Epithelial cell of esophagus (primary cell): ENCODE data around the gene ISCU.

Experiments
- DNase-seq: peaks from one replicate; pipeline ENCODE4 v3.0.0; 2010; ENCODE audit warnings: low read depth
- H3K4me3 ChIP-seq: 2 replicates; pipeline ENCODE4 v1.5.1; 2011; ENCODE audit warnings: mild to moderate bottlenecking, low read length, control low read depth
- TF ChIP-seq, protein P1 (sequence below): IDR thresholded peaks from 2 replicates; pipeline ENCODE4 v1.5.1; 2011; ENCODE audit warnings: low read depth, mild to moderate bottlenecking, low read length, control low read depth, inconsistent platforms; ENCODE audit not compliant: insufficient read depth; ENCODE audit errors: missing control alignments

Gene ISCU

DNA sequence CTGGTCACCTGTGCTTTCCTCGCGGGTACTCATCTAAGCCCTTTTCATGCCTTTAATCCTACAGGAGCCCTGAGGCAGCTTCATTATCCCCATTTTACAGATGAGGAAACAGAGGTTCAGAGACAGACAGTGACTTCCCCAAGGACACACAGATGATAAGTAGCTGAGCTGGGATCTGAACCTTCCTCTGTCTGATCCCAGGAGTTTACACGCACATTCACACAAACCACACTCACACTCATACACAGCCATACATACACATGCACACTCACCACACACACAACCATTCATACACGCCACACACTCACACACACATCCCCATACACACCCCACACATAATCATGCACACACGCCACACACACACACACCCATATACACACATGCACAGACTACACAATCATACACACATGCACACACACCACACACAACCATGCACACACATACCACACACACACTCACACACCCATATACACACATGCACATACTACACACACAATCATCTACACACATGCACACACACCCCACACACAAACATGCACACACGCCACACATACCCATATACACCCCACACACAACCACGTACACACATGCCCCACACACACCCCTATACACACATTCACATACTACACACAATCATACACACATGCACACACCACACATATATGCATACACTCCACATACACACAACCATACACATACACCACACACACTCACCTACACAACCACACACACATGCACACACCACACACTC, 32.7 kb downstream of the ISCU start:
- H3K4me3 ChIP-seq: no peak overlapping the region
- TF ChIP-seq, protein P1, sequence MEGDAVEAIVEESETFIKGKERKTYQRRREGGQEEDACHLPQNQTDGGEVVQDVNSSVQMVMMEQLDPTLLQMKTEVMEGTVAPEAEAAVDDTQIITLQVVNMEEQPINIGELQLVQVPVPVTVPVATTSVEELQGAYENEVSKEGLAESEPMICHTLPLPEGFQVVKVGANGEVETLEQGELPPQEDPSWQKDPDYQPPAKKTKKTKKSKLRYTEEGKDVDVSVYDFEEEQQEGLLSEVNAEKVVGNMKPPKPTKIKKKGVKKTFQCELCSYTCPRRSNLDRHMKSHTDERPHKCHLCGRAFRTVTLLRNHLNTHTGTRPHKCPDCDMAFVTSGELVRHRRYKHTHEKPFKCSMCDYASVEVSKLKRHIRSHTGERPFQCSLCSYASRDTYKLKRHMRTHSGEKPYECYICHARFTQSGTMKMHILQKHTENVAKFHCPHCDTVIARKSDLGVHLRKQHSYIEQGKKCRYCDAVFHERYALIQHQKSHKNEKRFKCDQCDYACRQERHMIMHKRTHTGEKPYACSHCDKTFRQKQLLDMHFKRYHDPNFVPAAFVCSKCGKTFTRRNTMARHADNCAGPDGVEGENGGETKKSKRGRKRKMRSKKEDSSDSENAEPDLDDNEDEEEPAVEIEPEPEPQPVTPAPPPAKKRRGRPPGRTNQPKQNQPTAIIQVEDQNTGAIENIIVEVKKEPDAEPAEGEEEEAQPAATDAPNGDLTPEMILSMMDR: no peak
- no peak for DNase-seq

DNA sequence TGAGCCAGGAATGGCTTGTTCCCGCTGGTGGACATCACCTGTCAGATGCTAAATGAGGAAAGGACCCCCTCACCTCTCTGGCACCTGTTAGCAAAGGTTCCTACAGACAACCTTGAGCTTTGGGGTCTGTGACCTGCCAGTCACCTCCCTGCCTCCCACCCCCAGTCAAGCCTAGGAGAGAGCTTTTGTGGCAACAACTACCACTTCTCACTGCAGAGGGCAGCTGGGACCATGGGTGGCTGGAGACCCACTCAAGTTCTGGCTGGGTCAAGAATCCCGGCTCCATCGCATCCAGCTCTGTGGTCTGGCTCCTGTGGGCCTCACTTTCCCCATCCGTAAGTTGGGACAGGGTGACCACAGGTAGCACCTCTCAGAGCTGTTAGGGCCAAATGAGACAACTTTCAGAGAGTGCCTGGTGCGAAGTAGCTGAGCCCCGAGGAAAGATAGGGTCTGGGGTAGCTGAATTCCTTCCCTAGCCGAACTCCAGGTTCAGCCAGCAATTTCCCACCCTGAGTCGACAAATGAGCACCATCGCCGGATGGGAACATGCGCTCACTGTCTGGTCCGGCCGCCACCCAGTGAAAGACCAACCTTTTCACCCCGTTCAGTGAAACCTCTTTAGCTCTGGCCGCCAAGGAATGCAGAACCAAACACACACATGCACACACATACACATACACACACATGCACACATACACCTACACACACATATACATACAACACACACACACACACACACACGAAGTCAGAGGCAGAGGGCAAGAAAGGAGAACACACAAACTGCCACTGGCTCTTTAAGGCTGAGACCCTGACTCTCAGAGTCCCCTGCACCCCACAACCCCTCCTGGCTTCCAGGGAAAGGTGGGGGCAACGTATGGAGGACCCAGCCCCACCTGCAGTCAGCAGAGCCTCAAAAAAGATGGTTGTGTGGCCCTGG, 33.6 kb downstream of the ISCU start:
- no peak for DNase-seq
- TF ChIP-seq, protein P1: no peak
- no peak overlapping the region for H3K4me3 ChIP-seq

DNA sequence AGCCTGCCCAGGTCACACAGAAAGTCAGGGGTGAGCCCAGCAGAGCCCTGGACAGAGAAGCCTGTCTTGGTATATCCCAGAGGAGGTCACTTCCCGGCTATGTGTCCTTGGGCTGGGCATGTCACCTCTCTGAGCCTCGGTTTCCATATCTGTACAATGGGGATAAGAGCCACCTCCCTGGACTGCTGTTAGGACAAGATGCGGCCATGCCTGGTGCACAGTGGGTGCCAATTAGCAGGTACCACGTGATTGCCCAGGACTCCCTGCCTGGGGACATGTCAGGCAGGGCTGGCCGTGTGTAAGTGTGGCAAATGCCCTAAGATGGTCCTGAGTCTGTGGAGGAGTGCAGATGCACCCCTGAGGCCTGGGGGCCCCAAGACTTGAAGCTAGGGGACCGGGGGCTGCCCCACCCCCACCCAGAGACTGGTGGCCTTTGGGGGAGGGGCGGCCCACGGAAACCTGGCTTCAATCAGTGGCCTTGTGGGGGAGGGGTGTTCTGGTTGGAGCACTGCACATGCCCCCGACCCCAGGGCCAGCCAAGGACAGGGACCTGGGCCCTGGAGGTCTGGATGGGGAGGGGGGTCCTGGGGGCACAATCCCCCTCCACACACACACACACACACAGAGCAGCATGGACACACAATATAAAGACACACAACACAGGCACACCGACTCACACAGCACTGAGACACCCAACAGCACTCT, 34.6 kb downstream of the ISCU start:
- no peak for DNase-seq
- H3K4me3 ChIP-seq: no peak overlapping the region
- TF ChIP-seq, protein P1: no peak

DNA sequence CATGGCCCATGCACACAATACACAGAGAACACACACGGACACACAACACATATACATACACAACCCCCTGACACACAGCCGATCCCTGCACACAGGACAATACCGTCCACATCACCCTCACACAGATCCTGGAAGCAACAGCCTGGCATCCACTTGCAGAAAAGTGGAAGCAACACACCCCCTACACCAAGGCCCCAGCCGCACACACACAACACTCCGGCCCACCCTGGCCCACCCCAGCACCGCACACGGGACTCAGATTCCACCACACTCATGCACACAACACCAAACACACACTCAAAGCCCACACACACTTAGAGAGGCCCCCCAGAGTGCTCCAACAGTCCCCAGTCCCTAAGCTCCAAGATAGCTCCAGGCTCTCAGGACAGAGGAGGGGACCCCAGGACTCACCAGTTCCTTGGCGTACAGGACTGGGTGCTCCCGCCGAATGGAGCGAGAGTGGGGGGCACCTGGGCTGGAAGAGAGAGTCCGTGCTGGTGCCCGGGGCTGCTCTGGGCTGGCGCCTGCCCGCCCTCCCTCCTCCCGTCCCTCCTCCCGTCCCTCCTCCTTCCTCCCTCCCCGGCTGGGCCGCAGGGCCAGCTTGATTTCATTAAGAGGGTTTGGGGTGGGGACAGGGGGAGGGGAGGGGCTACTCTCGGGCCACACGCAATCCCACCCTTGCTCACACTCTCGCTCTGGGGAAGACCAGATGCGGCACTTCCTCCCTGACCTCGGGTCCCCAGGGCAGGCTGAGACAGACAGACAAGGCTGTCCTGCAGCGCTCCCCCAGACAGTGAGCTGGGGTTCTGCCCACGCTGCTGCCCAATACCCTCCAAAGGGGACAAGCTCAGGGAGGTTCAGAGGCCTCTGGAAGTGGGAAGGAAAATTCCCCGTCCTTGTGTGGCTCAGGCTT, 35.4 kb downstream of the ISCU start, which contains the start of gene TMEM119:
TSS of gene TMEM119 (minus strand) at position 526 of the 913 bp plus-strand sequence. CDS start 5,701 bp downstream, outside the sequence.
- DNase-seq: no peak
- no peak within 1 kb of the TSS for H3K4me3 ChIP-seq
- TF ChIP-seq, protein P1: no peak

DNA sequence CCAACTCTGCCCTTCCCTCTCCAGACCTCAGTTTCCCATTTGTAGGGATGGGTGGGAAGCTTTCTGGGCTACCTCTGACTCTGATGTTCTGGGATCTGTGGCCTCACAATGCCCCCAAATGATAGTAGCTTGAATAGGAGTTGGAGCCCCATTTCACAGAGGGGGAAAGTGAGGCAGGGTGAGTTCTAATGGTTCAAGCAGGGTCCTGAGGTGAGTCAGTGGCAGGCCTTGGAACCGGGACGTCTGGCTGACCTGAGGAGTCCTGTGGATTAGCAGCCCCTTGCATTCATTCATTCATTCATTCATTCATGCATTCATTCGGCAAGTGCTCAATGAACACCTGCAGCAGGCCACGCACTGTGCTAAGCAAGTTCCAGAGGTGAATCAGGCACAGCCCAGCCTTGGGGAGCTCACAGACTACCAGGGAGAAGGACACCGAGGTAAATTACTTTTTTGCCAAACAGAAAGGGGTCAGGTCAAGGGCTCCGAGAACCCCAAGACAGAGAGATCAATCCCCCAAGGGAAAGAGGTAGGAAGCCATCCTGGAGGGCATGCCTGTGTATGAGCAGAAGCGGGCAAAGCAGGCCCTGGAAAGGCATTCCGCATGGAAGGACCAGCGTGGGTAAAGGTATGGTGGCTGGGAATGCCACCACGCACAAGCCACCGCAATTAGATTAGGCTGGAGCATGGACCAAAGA, 36.3 kb downstream of the ISCU start:
- H3K4me3 ChIP-seq: no peak overlapping the region
- DNase-seq: no peak
- TF ChIP-seq, protein P1: no peak
